ENCODE data around the gene BTNL3.

GRCh38 chr5:181050016-181050415 is 61.4 kb downstream of the BTNL3 start:
- TF ChIP-seq CTCF (IDR thresholded peaks at IDR 0.05 in 2 of 3, conservative IDR thresholded peaks at IDR 0.05 in 1 of 3; ENCODE audit: insufficient read depth in 2 of 3, low read depth in 1 of 3, low read length in 3 of 3), result no peak
- no peak for TF ChIP-seq SMC3 (conservative IDR thresholded peaks at IDR 0.05; ENCODE audit: insufficient read depth, low read depth, low read length)
- no peak for TF ChIP-seq CEBPB (tag; IDR thresholded peaks at IDR 0.05)
- no peak for TF ChIP-seq EZH2 (IDR thresholded peaks at IDR 0.05; ENCODE audit: borderline replicate concordance, low read depth, low read length)
- TF ChIP-seq REST (IDR thresholded peaks at IDR 0.05; ENCODE audit: borderline replicate concordance), result no peak
- no peak for TF ChIP-seq REST (CRISPR knock-in tag; IDR thresholded peaks at IDR 0.05; ENCODE audit: low read depth)
- no peak for TF ChIP-seq JUND (IDR thresholded peaks at IDR 0.05; ENCODE audit: borderline replicate concordance, low read depth, low read length)
- no peak for TF ChIP-seq JUND (tag; IDR thresholded peaks at IDR 0.05; ENCODE audit: borderline replicate concordance, low read depth, low read length)
- TF ChIP-seq USF2 (CRISPR knock-in tag; IDR thresholded peaks at IDR 0.05), result no peak
- TF ChIP-seq ATF6 (CRISPR knock-in tag; IDR thresholded peaks at IDR 0.05), result no peak
- TF ChIP-seq MAX (CRISPR knock-in tag; IDR thresholded peaks at IDR 0.05), result no peak
- TF ChIP-seq ETS1 (conservative IDR thresholded peaks at IDR 0.05; ENCODE audit: control insufficient read depth, low read depth, low read length), result no peak
- TF ChIP-seq TBL1XR1 (IDR thresholded peaks at IDR 0.05; ENCODE audit: low read length in 2 of 2), result no peak
- TF ChIP-seq FOXM1 (IDR thresholded peaks at IDR 0.05; ENCODE audit: low read depth), result no peak
- TF ChIP-seq FOXM1 (CRISPR knock-in tag; IDR thresholded peaks at IDR 0.05; ENCODE audit: low read depth), result no peak
- no peak for TF ChIP-seq RAD21 (CRISPR knock-in tag; conservative IDR thresholded peaks at IDR 0.05 in 1 of 2, IDR thresholded peaks at IDR 0.05 in 1 of 2)
